HL-60/S4 treated with retinoic acid at 250 ng/mL for 4 days and 3 days (cell line): Measurements from ENCODE around the gene TM6SF1.
"Not testable (repeated sequence)": the region's sequence is repeated elsewhere in the genome, so short reads cannot be mapped to it uniquely, and the experiment has no call there.

Source experiments
- in situ Hi-C: fragments of 300-500 bp; cut with MboI; formaldehyde crosslinking; loops from 2 replicates; pipeline ENCODE4 v1.7.0; 2022; ENCODE audit warnings: low sequenced_read_pairs

The TM6SF1 gene

DNA sequence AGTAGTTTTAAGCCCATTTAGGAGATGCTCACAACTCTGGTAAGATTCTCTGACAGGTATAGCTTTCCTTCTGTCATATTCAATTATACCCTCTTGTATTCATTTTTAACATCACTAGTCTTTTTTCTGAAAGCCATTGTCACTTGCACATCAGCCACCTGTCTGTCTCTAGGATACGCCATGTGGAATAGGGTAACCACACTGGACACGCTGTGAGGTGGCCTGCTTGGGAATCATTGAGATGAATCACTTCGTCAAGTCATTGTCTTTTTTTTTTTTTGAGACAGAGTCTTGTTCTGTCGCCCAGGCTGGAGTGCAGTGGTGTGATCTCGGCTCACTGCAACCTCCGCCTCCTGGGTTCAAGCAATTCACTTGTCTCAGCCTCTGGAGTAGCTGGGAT lies 7.4 kb downstream of the TM6SF1 start:
- in situ Hi-C loops, result loop anchor here (25.0 kb wide), 1 partner anchor 578 kb away; the partner anchor contains the start of gene RPS17

DNA sequence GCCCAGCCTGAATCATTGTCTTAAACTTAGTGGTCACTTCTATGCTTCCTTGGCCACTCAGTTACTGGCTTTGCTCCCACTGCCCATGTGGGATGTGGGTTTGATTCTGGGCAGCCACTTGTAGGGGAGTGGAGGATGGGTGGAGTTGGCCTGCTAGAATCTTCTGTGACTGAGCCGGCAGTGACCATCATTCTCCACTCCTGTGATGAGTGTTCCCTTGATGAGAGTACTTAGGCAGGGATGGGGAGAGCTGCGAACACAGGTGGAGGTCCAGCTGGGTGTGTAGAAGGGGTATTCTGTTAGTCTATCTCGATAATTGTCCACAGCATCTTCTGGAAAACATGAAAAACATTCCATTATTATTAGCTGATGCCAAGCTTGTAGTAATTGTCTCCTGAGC lies 8.0 kb downstream of the TM6SF1 start:
- in situ Hi-C loops, result loop anchor here (25.0 kb wide), 1 partner anchor 578 kb away; the partner anchor contains the start of gene RPS17

DNA sequence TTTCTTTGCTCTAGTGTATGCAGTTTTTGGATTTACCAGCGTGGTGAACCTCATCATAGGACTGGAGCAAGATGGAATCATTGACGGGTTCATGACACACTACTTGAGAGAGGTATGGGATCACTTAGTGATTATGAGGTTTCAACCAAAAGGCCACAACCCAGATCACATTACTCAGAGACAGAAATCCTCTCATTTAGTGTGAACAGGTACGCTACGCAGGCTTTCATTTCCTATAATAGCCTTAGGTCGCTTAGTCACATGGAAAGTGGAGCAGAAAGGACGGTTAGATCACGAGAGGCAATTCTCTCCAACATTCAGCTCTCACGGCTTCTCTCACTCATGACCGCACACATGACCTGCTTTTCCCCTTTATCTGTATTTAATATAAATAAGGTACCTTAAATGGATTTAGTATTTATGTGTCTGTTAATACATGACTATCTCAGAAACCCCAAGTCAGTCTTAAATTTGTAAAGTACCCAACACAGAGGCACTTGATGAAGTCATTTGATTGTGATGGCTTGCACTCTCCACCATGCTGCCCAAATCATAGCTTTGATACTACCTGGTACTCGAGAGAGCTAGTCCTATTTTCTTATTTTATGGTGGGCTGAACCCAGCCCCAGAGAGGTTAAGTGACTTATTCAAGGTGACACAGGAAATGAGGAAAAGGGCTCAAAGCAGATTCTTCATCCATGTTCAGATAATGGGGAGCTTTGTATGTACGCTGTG lies 8.6 kb downstream of the TM6SF1 start:
- in situ Hi-C loops, result loop anchor here (25.0 kb wide), 1 partner anchor 579 kb away; the partner anchor contains the start of gene RPS17

DNA sequence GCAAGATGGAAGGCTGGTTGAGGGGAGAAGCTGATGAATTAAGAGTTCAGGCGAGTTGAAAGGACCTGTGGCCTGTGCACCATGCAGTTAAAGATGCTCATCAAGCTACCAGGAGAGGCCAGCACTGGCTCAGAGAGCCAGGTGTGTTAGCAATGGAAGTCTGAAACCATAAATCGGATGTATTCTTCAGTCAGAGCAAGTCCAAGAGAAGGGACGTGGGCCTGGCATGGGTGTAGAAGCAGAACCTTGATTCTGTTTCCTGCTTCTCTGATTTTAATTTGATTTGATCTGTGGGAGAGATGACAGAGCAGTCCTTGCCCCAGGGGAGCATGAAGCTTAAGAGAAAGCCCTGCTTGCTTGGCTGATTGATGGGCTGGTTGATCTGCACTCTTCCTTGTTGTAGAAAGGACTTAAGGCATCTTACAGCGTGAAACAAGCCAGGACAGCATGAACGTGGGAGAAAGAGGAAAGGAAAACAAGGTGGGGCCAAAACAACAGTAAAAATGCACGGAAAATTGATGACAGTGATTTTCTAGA lies 10.9 kb downstream of the TM6SF1 start:
- in situ Hi-C loops, result loop anchor here (25.0 kb wide), 1 partner anchor 581 kb away; the partner anchor contains the start of gene RPS17

DNA sequence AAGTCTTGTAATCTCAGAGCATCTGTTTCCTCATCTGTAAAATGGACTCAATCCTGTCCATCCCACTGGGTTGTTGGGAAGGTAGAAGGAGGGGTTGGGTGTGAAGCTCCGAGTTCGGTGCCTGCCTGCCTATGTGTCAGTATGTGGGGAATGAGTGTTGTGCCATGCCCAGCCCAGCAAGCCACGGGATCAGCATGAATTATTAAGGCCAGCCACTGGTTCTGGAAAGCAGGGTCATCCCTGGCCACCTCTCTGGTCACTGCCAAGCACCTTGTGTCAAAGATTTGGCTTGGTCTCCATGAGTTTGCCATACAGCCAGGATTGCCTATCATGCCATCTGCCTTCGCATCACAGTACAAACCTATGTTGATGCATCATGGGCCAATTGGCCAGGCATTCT lies 11.5 kb downstream of the TM6SF1 start:
- in situ Hi-C loops, result loop anchor here (25.0 kb wide), 1 partner anchor 582 kb away; the partner anchor contains the start of gene RPS17

DNA sequence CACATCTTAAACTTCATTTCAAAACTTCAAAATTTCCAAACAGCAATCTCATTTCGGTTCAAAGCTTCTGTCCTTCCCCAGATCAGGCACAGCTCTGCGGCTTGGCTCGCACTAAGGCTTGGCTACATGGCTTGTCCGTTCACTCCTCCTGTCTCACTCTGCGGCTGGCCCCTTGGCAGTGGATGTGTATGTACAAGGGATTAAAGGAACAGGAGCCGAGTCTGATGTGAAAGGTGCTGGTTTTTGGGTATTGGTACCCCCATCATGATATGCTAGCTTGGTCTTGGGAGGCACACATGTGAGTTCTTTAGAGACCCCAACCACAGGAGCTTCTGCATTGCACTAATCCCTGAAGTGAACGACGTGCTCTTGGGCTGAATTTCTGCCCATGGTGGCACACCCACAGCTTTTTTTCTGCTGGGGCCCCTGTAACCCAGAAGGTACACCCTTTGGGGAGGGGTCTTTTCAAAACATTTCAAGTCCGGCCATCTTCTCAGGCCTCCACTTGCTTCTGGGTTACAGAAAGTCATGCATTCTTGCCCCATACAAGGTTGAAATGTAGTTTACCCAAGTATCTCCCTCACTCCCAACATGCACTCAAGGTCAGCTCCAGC lies 12.6 kb downstream of the TM6SF1 start:
- in situ Hi-C loops, result loop anchor here (25.0 kb wide), 1 partner anchor 583 kb away; the partner anchor contains the start of gene RPS17

DNA sequence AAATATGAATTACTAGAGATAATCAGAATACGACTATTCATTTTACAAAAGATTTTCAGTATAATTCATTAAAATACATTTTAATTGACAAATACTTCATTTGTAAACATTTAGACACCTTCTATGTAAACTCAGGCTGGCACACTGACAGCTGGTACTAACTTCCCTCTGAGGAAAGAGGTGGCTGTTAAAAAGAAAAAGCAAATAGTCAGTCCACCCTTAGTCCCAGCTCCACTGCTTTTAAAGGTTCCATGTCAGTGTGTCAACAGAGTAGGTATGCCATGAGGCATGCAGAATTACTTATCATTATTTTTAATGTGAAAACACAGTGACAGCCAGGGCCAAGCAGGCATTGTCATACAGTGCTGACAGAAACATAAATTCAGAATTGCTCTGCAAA lies 16.1 kb downstream of the TM6SF1 start:
- in situ Hi-C loops, result loop anchor here (25.0 kb wide), 1 partner anchor 586 kb away; the partner anchor contains the start of gene RPS17

DNA sequence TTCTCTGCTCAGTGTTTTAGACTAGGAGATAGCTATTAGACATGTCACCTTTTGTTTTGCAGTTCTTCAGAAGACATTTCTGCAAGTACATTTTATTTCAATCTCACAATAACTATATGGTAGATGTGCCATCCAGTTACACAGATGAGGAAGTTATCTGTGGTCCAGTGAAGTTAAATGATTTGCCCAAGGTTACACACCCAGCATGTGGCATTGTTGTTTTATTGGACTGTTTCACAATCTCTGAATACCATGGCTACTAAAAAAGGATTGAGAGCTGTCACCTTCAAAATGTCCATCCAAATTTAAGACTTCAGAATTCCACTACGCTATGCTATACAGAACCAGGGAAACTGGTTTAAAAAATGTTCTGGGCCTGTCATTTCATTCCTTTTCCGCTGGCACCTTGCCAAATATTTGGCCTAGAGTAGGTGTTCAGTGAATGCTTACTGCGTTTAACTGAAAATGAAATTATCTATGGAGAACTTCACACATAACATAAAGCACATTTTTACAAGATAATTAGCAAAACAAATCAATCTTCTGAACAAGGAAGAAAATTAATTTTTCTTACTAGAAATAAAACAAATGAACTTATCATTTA lies 20.2 kb downstream of the TM6SF1 start:
- in situ Hi-C loops, result no loop called here

DNA sequence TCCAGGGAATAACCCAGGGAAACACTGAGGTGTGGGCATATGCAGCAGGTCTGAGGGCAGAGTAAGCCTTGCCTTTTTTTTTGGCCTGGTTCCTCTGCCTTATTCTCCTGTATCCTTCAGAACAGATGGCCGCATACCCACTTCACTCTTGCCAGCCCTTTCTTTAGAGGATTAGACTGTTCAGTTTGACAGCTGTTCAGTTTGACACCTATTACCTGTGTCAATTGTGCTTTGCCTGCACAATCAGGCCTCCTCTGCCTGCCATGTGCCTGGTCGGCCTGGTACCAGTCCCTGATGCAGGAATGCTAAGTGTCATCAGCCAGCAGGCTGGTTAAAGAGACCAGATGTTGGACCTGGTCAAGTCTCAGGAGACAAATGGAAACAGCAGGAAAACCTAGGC lies 22.3 kb downstream of the TM6SF1 start:
- in situ Hi-C loops, result no loop called here

DNA sequence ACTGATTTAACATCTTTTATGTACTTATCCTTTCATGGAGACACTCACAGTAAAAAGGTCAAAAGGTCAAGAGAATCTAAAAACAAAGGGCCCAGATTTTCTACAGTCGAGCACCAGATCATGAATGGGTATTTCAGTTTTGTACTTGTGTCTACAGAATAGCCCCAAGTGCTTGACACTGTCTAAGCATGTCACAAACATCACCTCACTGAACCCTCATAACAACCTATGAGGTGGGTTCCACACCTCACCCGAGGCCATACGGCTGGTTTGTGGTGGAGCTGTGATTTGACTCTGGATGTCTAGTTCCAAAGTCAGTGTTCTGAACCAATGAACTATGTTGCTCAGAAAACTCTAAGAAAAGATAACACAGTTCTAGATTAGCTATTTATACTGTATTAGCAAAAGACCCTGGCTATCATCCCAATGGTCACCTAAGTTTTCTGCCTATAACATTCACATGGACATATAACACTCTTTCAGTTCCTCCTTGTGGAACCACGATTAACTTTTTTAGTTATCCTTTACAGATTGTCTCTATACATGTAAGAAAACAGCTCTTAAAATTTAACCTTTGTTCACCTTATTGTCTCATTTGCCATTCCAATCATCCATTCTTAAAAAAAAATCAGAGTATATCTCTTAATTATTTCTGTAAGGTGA lies 25.5 kb downstream of the TM6SF1 start:
- in situ Hi-C loops, result no loop called here

DNA sequence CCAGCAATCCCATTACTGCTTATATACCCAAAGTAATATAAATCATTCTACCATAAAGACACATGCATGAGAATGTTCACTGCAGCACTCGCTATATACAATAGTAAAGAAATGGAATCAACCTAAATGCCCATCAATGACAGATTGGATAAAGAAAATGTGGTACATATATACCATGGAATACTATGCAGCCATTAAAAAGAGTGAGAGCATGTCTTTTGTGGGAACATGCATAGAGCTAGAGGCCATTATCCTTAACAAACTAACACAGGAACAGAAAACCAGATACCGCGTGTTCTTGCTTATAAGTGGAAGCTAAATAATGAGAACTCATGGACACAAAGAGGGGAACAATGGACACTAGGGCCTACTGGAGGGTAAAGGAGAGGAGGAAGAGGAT lies 34.7 kb downstream of the TM6SF1 start:
- in situ Hi-C loops, result not testable (repeated sequence)

DNA sequence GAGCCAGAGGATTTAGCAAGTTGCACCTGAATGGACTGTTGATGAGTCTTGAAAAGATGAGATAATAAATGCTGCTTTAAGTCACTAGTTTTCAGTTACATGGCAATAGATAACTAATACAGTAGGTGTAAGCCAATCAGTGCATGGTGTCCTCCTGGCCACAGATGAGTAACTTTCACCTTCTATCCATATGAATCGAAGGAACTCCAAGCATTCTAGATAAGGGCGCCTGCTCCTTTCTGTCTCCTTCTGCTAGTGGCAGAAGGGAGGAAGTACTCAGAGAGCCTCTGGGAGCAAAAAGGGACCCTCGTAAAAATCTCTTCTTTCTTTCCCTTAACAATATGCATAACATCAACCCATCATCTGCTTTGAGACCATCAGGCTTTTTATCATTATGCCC lies 37.3 kb downstream of the TM6SF1 start:
- in situ Hi-C loops, result no loop called here

DNA sequence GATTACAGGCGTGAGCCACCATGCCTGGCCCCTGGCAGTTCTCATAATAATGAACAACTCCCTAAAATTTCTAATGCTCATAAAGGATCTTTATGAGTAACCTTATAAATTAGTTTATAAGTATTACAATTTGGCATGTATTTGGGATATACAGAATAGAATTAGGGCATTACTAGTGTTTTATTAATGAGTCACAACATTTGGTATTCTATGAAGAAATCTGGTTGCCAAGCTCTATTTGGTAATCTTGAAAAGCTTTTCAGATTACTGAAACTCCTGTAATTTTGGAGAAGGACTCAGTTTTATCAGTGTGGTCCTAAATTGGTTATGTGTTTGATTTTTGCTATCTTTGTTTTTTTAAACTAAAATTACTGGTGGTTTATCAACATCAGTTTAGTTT lies 45.8 kb downstream of the TM6SF1 start:
- in situ Hi-C loops, result no loop called here

DNA sequence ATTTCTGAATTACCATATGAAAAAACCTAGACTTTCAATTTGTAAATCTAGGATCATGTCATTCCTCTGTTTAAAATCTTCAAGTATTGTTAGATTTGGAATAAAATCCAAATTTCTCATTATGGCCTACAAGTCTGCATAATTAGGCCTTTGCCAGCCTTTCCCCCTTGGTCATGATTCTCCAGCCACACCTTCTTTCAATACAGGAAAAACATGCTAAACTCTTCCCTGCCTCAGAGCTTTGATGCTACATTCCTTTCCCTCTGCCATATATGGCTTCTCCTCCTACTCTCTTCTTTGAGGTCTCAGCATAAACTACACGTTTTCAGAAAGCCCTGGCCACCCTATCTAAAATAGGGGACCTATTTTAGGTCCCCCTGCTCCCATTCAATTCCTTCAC lies 48.5 kb downstream of the TM6SF1 start:
- in situ Hi-C loops, result no loop called here

DNA sequence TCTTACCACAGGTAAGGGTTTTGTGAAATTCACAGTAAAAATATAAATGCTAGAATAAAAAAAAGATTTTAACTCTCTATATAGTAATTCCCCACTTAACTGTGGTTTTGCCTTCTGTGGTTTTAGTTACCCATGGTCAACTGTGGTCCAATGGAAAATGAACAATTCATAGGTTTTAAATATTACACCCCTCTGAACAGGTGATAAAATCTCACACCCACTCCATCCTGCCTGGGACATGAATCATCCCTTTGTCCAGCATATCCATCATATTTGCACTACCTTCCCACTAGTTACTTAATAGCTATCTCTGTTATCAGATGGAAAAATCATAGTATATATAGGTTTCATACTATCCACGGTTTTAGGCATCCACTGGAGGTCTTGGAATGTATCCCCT lies 50.9 kb downstream of the TM6SF1 start:
- in situ Hi-C loops, result no loop called here

DNA sequence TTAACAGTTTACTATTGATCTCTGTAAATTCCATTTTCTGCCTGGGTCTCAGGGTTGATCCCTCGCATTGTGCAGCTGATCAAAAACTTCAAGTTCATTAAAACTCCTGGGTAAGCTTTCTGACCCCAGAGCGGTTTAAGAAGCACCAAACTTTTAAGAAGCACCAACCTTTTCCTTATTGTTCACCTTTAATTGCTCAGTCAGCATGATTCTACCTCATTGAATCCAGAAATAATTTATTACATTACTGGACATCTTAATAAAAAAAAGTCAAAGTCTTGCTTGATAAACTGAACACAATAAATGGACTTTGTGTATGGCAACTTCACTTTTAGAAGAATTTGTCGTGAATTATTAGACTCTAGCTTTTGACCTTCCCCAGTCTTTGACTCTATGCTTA lies 53.3 kb downstream of the TM6SF1 start:
- in situ Hi-C loops, result no loop called here

DNA sequence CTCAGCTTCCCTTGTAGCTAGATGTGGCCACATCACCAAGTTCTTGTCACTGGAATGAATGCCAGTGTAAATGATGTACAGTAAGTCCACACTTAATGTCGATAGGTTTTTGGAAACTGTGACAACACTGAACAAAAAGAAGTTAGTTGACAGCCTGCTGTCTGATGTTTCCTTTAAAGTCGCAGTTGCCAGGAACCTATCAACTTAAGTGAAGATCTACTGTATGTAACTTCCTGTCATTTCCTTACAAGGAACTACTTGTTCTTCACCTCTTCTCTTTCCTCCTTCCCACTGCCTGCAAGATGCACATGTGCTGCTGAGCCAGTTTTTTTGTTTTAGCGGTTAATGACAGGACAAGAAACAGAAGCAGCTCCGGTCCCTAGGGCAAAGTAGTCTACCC lies 55.6 kb downstream of the TM6SF1 start:
- in situ Hi-C loops, result no loop called here

DNA sequence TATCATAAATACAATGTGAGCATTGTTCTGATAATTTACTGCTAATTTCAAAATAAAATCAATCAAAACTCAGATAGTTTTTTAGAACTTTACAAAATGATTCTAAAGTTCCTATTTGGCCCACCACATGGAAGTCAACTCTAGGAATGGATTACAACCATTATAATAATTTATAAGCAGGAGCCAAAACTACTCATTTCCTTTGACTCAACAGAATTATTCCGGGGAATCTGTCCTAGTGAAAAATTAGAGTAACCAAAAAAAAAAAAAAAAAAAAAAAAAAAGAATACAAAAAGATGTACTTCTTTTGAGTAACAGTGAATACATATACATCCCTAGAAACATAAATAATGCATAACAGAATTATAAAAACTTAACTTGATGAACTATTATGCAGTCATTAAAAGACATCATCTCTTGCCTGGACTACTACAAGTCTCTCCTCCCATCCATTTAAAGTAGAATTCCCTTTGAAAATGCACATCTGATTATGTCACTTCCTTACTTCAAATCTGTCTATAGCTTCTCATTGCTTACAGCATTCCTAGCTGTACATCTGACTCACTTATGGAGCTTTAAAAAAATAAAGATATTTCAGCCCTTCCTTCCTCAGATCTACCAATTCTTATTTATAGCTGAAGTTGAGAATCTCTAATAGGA lies 56.8 kb downstream of the TM6SF1 start:
- in situ Hi-C loops, result no loop called here

DNA sequence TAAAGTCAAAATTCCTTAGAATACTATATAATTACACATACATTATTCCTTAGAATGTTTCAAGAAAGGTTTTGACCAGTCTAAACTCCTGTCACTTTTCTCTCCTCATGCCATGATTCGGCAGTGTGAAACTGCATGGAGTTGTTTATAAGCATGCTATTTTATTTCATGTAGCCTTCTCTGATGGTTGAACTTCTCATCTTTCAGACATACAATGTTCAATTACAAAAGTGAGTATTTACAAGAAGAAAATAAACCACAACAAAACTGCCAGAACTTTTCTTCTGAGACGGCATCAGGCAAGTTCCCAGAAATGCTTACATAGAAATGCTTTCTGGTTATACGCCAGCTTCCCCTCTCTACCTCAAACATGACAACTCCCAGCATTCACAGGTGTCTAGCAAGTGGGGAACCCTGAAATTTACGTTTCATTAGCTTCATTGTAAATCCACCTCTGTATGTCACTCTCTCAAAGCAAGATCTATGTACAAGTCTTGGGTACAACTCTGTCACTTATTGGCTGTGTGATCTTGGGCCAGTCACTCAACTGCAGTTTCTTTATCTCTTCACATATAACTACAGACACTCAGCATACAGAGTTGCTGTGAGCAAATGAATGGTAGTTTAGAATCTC lies 57.4 kb downstream of the TM6SF1 start:
- in situ Hi-C loops, result no loop called here

DNA sequence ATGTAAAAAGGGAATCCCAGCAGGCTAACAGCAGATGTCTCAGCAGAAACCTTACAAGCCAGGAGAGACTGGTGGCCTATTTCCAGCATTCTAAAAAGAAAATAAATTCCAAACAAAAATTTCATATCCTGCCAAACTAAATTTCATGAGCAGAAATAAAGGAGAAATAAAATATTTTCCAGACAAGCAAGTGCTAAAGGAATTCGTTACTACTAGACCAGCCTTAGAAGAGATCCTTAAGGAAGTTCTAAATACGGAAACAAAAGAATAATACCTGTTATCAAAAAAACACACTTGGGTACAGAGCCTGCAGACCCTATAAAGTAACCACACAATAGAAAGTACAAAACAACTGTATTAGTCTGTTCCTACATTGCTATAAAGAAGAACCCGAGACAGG lies 58.8 kb downstream of the TM6SF1 start:
- in situ Hi-C loops, result no loop called here
